Activated naive CD8-positive, alpha-beta T cell treated with anti-CD3 and anti-CD28 coated beads for 36 hours (primary cell): ENCODE results near the gene ZCCHC3. TPM values are rescaled to one million over a fixed set of nuclear protein-coding genes. Genes with fewer than 3 reads are reported as not detected.

Source experiments
- DNase-seq: peaks from one replicate; pipeline ENCODE4 v3.0.0; 2021
- H3K27ac Mint-ChIP-seq: one replicate; pipeline ENCODE4 v1.8.0; 2022; ENCODE audit warnings: mild to moderate bottlenecking, moderate library complexity, mixed read lengths
- H3K27me3 Mint-ChIP-seq: one replicate; pipeline ENCODE4 v1.8.0; 2022; ENCODE audit warnings: mild to moderate bottlenecking, mixed read lengths
- H3K36me3 Mint-ChIP-seq: one replicate; pipeline ENCODE4 v1.8.0; 2021; ENCODE audit warnings: mild to moderate bottlenecking, mixed read lengths
- H3K4me1 Mint-ChIP-seq: one replicate; pipeline ENCODE4 v1.8.0; 2021; ENCODE audit warnings: mixed read lengths
- H3K4me3 Mint-ChIP-seq: one replicate; pipeline ENCODE4 v1.8.0; 2022; ENCODE audit warnings: mild to moderate bottlenecking, moderate library complexity, mixed read lengths
- H3K9me3 Mint-ChIP-seq: one replicate; pipeline ENCODE4 v1.8.0; 2022; ENCODE audit warnings: mixed read lengths
- total RNA-seq, 2 experiments: library from RNA; stranded (reverse); gene quantifications; one replicate each; pipeline ENCODE4 v1.2.3, GENCODE V29; 2021

The ZCCHC3 gene
- total RNA-seq, 2 experiments from 2014 or later = 23.3 to 24.5 TPM

GRCh38 chr20:298776-299391 lies 1.5 kb downstream of the ZCCHC3 start:
- H3K4me1 Mint-ChIP-seq = peaks cover 38% of the 10 kb centered on the region
- no peak for DNase-seq
- H3K4me3 Mint-ChIP-seq = peak overlapping the region; percentile 100
- H3K36me3 Mint-ChIP-seq = peaks cover 34% of the 10 kb centered on the region
- peaks cover 3% of the 10 kb centered on the region for H3K27me3 Mint-ChIP-seq
- H3K27ac Mint-ChIP-seq = peak overlapping the region; percentile 97
- H3K9me3 Mint-ChIP-seq = no peaks in the 10 kb centered on the region

GRCh38 chr20:300345-300990 lies 3.1 kb downstream of the ZCCHC3 start:
- H3K4me1 Mint-ChIP-seq = peaks cover 38% of the 10 kb centered on the region
- peaks cover 3% of the 10 kb centered on the region for H3K27me3 Mint-ChIP-seq
- no peak for DNase-seq
- peak overlapping the region; percentile 100 for H3K4me3 Mint-ChIP-seq
- peak overlapping the region; percentile 73 for H3K27ac Mint-ChIP-seq
- H3K9me3 Mint-ChIP-seq = no peaks in the 10 kb centered on the region
- peaks cover 34% of the 10 kb centered on the region for H3K36me3 Mint-ChIP-seq

GRCh38 chr20:301886-302848 lies 4.8 kb downstream of the ZCCHC3 start:
- H3K4me3 Mint-ChIP-seq = no peak overlapping the region
- no peak for DNase-seq
- peaks cover 33% of the 10 kb centered on the region for H3K4me1 Mint-ChIP-seq
- no peaks in the 10 kb centered on the region for H3K9me3 Mint-ChIP-seq
- peaks cover 3% of the 10 kb centered on the region for H3K27me3 Mint-ChIP-seq
- no peak overlapping the region for H3K27ac Mint-ChIP-seq
- H3K36me3 Mint-ChIP-seq = peaks cover 34% of the 10 kb centered on the region

- Mint-ChIP-seq H3K4me3 (no peak overlapping the region), H3K27ac (no peak overlapping the region), H3K4me1 (peaks cover 26% of the 10 kb centered on the region), H3K27me3 (no peaks in the 10 kb centered on the region), H3K9me3 (no peaks in the 10 kb centered on the region), H3K36me3 (peaks cover 9% of the 10 kb centered on the region)
- DNase-seq = no peak
Observed at GRCh38 chr20:305745-306144, 8.4 kb downstream of the ZCCHC3 start.

GRCh38 chr20:308427-309038 lies 11.2 kb downstream of the ZCCHC3 start:
- Mint-ChIP-seq H3K27ac (no peak overlapping the region), H3K36me3 (no peaks in the 10 kb centered on the region), H3K4me3 (no peak overlapping the region), H3K9me3 (no peaks in the 10 kb centered on the region), H3K27me3 (no peaks in the 10 kb centered on the region), H3K4me1 (peaks cover 10% of the 10 kb centered on the region)
- DNase-seq = no peak

GRCh38 chr20:309306-309840 lies 12.0 kb downstream of the ZCCHC3 start:
- H3K4me3 Mint-ChIP-seq = peak overlapping the region; percentile 19
- no peaks in the 10 kb centered on the region for H3K27me3 Mint-ChIP-seq
- H3K36me3 Mint-ChIP-seq = no peaks in the 10 kb centered on the region
- DNase-seq = no peak
- H3K27ac Mint-ChIP-seq = no peak overlapping the region
- peaks cover 10% of the 10 kb centered on the region for H3K4me1 Mint-ChIP-seq
- no peaks in the 10 kb centered on the region for H3K9me3 Mint-ChIP-seq

- Mint-ChIP-seq H3K27ac (peak overlapping the region; percentile 46), H3K4me3 (peak overlapping the region; percentile 81)
- peak; percentile 93 for DNase-seq
Observed at GRCh38 chr20:309841-310644, 12.7 kb downstream of the ZCCHC3 start.

GRCh38 chr20:310645-311044 lies 13.3 kb downstream of the ZCCHC3 start:
- no peak overlapping the region for H3K27ac Mint-ChIP-seq

More at GRCh38 chr20:309841-310644, 12.7 kb downstream of the ZCCHC3 start:
- Mint-ChIP-seq H3K36me3 (no peaks in the 10 kb centered on the region), H3K4me1 (peaks cover 10% of the 10 kb centered on the region), H3K9me3 (no peaks in the 10 kb centered on the region), H3K27me3 (no peaks in the 10 kb centered on the region)

GRCh38 chr20:311609-312008 lies 14.2 kb downstream of the ZCCHC3 start:
- peaks cover 10% of the 10 kb centered on the region for H3K4me1 Mint-ChIP-seq
- no peak overlapping the region for H3K27ac Mint-ChIP-seq
- no peak overlapping the region for H3K4me3 Mint-ChIP-seq
- no peak for DNase-seq
- H3K36me3 Mint-ChIP-seq = no peaks in the 10 kb centered on the region
- no peaks in the 10 kb centered on the region for H3K9me3 Mint-ChIP-seq
- H3K27me3 Mint-ChIP-seq = no peaks in the 10 kb centered on the region

More at GRCh38 chr20:310645-311044, 13.3 kb downstream of the ZCCHC3 start:
- DNase-seq = no peak
- Mint-ChIP-seq H3K36me3 (no peaks in the 10 kb centered on the region), H3K4me3 (peak overlapping the region; percentile 81), H3K9me3 (no peaks in the 10 kb centered on the region), H3K4me1 (peaks cover 10% of the 10 kb centered on the region), H3K27me3 (no peaks in the 10 kb centered on the region)

GRCh38 chr20:312067-312466 lies 14.7 kb downstream of the ZCCHC3 start:
- Mint-ChIP-seq H3K27ac (no peak overlapping the region), H3K4me3 (no peak overlapping the region), H3K4me1 (peaks cover 10% of the 10 kb centered on the region), H3K36me3 (no peaks in the 10 kb centered on the region), H3K27me3 (no peaks in the 10 kb centered on the region), H3K9me3 (no peaks in the 10 kb centered on the region)
- no peak for DNase-seq

GRCh38 chr20:312866-313265 lies 15.5 kb downstream of the ZCCHC3 start:
- no peak overlapping the region for H3K27ac Mint-ChIP-seq
- H3K27me3 Mint-ChIP-seq = no peaks in the 10 kb centered on the region
- peaks cover 10% of the 10 kb centered on the region for H3K4me1 Mint-ChIP-seq
- H3K36me3 Mint-ChIP-seq = no peaks in the 10 kb centered on the region
- no peak overlapping the region for H3K4me3 Mint-ChIP-seq
- no peaks in the 10 kb centered on the region for H3K9me3 Mint-ChIP-seq
- no peak for DNase-seq

GRCh38 chr20:313402-313801 lies 16.0 kb downstream of the ZCCHC3 start:
- Mint-ChIP-seq H3K27me3 (no peaks in the 10 kb centered on the region), H3K36me3 (no peaks in the 10 kb centered on the region), H3K27ac (no peak overlapping the region), H3K4me3 (no peak overlapping the region), H3K4me1 (peaks cover 10% of the 10 kb centered on the region), H3K9me3 (no peaks in the 10 kb centered on the region)
- DNase-seq = no peak

GRCh38 chr20:313948-314347 lies 16.6 kb downstream of the ZCCHC3 start:
- H3K27ac Mint-ChIP-seq = no peak overlapping the region
- H3K36me3 Mint-ChIP-seq = no peaks in the 10 kb centered on the region
- no peak for DNase-seq
- H3K4me3 Mint-ChIP-seq = no peak overlapping the region
- no peaks in the 10 kb centered on the region for H3K9me3 Mint-ChIP-seq
- peaks cover 10% of the 10 kb centered on the region for H3K4me1 Mint-ChIP-seq
- no peaks in the 10 kb centered on the region for H3K27me3 Mint-ChIP-seq
